Left renal cortex interstitium (tissue), 4 donors: Measurements from ENCODE around the gene FKBP15. TPM values are rescaled to one million over a fixed set of nuclear protein-coding genes. Genes with fewer than 3 reads are reported as not detected.
"Not testable (repeated sequence)": the region's sequence is repeated elsewhere in the genome, so short reads cannot be mapped to it uniquely, and the experiment has no call there.

ENCODE experiments used
- DNase-seq, 4 donors: peaks; one replicate each; pipeline ENCODE4 v3.0.0-alpha.2; 2013; ENCODE audit warnings: low read depth in 4 of 4, low spot score in 2 of 4, missing footprints in 1 of 4
- polyA plus RNA-seq, 4 donors: library from polyadenylated mRNA; unstranded; fragments of 120-200 nt; gene quantifications; one replicate each; pipeline ENCODE4 v1.2.1, GENCODE V29; 2013; ENCODE audit not compliant: insufficient read length in 4 of 4

FKBP15 gene
- polyA plus RNA-seq, 4 donors, result 25.8 to 33.6 (median 30.4) TPM

- no peak for DNase-seq
These were observed 17.3 kb upstream of the FKBP15 start for GRCh38 chr9:113238202-113238858.

- no peak for DNase-seq
These were observed 15.9 kb upstream of the FKBP15 start for GRCh38 chr9:113237026-113237425.

GRCh38 chr9:113235701-113236255 lies 14.7 kb upstream of the FKBP15 start:
- DNase-seq, result not testable (repeated sequence)

- DNase-seq, result no peak
These were observed 10.6 kb upstream of the FKBP15 start for GRCh38 chr9:113231701-113232100.

GRCh38 chr9:113228130-113228665 lies 7.1 kb upstream of the FKBP15 start:
- DNase-seq, result no peak

- DNase-seq, result no peak
These were observed 6.4 kb upstream of the FKBP15 start for GRCh38 chr9:113227436-113227835.

GRCh38 chr9:113223963-113224362 lies 2.9 kb upstream of the FKBP15 start:
- no peak for DNase-seq

GRCh38 chr9:113222482-113222841 lies 1.4 kb upstream of the FKBP15 start:
- no peak for DNase-seq

GRCh38 chr9:113221800-113222481 lies 864 bp upstream of the FKBP15 start:
- DNase-seq, result peak in 2 of 4 donors; percentile 11 to 23

- no peak for DNase-seq
These were observed 542 bp downstream of the FKBP15 start for GRCh38 chr9:113220467-113221002.

- DNase-seq, result no peak
These were observed 1.1 kb downstream of the FKBP15 start for GRCh38 chr9:113219969-113220368.

- DNase-seq, result no peak
These were observed 1.7 kb downstream of the FKBP15 start for GRCh38 chr9:113219186-113219936.

- no peak for DNase-seq
These were observed 4.7 kb downstream of the FKBP15 start for GRCh38 chr9:113216406-113216805.

- no peak for DNase-seq
These were observed 5.9 kb downstream of the FKBP15 start for GRCh38 chr9:113215132-113215531.

GRCh38 chr9:113210815-113211214 lies 10.3 kb downstream of the FKBP15 start:
- DNase-seq, result no peak

GRCh38 chr9:113205861-113206260 lies 15.2 kb downstream of the FKBP15 start:
- no peak for DNase-seq

GRCh38 chr9:113205432-113205831 lies 15.6 kb downstream of the FKBP15 start:
- DNase-seq, result no peak

GRCh38 chr9:113199683-113200329 lies 21.3 kb downstream of the FKBP15 start:
- no peak for DNase-seq

- no peak for DNase-seq
These were observed 28.6 kb downstream of the FKBP15 start for GRCh38 chr9:113192455-113192854.

- no peak for DNase-seq
These were observed 33.0 kb downstream of the FKBP15 start for GRCh38 chr9:113187929-113188595.
